KG1 (cell line): Measurements from ENCODE around the gene CCDC187.

Source experiments
- DNase-seq: peaks from one replicate; lab custom pipeline; 2025; lab: John Stamatoyannopoulos, UW

The CCDC187 gene

GRCh38 chr9:136297016-136297691 is 6.7 kb downstream of the CCDC187 start:
- DNase-seq: no peak

DNA sequence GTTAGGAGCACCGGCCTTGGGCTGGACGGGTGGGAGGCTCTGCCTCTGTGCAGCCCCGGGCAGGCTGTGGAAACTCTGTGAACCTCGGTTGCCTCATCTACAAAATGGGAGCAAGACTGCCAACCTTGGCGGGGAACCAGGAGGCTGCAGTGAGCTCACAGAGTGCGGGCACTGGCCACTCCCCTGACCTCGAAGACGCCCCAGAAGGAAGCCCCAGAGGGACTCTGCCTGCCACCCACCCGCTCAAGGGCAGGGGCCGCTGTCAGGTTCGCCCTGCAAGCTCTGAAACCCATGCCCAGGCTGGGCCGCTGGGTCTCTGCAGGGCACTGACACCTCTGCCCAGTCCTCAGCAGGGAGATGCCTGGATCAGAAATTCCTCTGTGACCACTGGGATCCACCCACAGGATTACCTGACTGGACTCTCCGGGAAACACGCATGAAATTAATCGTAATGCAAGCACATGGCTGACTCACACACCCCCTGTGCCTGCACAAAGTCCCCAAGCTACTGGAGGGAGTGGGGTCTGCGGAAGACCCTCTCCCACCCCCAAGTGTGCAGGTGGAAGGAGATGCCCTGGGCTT is 7.4 kb downstream of the CCDC187 start:
- no peak for DNase-seq

DNA sequence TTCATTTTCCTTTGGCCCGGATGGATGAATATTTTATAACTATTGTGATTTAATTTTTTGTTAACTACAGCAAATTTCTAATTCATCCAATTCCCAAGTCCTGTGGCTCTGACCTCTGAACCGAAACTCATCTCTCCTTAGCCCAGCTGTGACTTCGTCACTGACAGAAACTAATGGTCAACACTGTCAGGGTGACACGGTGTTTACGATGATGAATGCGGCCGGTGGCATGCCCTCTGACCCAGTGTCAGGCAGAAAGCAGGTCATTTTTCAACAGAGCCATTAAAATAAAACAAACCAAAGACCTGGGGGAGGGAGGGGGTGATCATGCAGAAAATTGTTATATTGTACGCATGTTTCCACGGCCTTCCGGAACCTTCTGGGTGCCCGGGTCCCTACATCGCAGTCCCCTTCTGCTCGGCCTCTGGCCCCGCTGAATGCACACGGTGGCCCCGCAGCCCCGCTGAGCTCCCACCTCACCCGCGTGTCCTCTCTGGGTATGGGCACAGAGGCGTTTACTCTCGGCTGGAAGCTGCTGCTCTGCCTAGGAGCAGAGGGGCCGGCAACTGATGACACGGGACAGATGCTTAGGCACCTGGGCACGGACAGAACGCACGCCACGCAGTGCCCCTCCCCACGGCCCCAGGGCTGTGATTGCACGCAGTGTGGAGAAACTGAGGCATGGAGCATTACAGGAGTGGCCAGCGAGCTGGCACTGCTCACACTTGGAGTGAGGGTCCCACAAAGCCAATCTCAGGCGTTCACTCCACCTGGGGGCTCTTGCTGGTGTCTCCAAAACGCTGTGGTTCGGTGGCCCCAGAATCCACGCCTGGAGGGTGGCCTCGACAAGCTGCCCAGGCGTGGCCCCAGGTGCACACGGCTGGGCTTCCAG is 8.1 kb downstream of the CCDC187 start:
- DNase-seq: no peak

- no peak for DNase-seq
These were observed 8.8 kb downstream of the CCDC187 start for GRCh38 chr9:136295055-136295454.

- DNase-seq: no peak
These were observed 9.5 kb downstream of the CCDC187 start for GRCh38 chr9:136294437-136294836.

DNA sequence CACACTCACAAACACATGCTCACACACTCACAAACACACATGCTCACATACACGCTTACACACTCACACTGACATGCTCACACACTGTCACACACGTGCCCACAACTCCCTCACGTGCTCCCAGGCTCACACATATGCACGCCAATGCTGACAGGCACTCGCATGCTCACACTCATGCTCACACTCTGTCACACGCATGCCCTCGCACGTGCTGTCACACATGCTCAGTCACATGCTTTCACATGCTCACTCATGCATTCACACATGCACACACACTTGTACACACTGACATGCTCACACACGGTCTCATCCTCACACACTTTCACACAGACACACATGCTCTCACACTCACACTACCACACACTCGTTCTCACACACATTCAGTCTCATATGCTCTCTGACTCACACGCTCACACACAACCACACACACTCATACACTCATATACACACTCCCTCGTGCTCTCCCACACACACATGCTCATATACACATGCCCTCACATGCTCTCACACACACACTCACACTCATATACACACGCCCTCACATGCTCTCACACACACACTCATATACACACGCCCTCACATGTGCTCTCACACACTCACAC is 10.3 kb downstream of the CCDC187 start:
- DNase-seq: no peak

DNA sequence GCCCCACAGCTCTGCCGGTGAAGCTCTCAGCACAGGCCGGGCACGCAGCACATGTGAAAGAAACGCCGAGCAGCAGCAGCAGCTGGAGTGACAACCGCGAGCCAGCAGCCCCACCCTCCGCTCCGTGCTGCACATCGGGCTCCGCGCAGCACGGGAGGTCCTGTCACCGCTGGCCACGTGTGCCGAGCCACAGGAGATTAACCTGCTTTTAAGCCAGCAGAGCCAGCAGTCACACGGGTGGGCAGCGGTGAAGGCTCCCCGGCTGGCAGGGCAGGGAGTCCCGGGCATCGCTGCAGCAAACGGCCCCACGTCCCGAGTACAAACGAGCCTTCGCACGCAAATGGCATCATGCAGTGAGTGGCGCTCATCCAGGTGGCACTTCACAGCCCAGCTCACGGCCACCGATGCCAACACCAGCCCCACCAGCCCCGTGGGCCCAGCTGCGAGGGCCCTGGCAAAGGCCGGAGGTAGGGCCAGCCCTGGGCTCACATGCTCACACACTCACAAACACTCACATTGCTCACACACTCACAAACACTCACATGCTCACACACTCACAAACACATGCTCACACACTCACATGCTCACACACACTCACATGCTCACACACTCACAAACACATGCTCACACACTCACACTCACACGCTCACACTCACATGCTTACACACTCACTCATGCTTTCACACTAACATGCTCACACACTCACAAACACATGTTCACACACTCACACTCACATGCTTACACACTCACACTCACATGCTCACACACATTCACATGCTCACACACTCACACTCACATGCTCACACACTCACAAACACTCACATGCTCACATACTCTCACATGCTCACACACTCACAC is 11.1 kb downstream of the CCDC187 start:
- no peak for DNase-seq

GRCh38 chr9:136292026-136292538 is 11.8 kb downstream of the CCDC187 start:
- DNase-seq: no peak

GRCh38 chr9:136291306-136292025 is 12.4 kb downstream of the CCDC187 start:
- no peak for DNase-seq

- DNase-seq: no peak
These were observed 13.3 kb downstream of the CCDC187 start for GRCh38 chr9:136290508-136291000.

- no peak for DNase-seq
These were observed 14.0 kb downstream of the CCDC187 start for GRCh38 chr9:136289651-136290507.

GRCh38 chr9:136287960-136288753 is 15.7 kb downstream of the CCDC187 start:
- DNase-seq: no peak

DNA sequence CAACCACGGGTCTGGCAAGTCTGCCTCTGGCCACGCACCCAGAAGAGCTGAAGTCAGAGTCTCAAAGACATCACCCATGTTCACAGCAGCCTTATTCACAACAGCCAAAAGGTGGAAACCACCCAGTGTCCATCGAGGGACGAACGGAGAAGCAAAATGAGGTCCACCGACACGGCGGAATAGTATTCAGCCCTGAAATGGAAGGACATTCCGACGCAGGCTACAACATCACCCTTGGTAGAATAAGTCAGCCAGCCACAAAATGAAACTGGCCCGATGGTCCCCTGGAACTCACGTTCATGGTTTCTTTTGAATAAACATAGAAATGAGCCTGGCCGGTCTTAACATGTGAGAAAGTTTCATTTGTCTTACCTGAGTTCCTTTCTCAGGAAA is 16.9 kb downstream of the CCDC187 start:
- DNase-seq: no peak

- no peak for DNase-seq
These were observed 17.4 kb downstream of the CCDC187 start for GRCh38 chr9:136286359-136286986.

DNA sequence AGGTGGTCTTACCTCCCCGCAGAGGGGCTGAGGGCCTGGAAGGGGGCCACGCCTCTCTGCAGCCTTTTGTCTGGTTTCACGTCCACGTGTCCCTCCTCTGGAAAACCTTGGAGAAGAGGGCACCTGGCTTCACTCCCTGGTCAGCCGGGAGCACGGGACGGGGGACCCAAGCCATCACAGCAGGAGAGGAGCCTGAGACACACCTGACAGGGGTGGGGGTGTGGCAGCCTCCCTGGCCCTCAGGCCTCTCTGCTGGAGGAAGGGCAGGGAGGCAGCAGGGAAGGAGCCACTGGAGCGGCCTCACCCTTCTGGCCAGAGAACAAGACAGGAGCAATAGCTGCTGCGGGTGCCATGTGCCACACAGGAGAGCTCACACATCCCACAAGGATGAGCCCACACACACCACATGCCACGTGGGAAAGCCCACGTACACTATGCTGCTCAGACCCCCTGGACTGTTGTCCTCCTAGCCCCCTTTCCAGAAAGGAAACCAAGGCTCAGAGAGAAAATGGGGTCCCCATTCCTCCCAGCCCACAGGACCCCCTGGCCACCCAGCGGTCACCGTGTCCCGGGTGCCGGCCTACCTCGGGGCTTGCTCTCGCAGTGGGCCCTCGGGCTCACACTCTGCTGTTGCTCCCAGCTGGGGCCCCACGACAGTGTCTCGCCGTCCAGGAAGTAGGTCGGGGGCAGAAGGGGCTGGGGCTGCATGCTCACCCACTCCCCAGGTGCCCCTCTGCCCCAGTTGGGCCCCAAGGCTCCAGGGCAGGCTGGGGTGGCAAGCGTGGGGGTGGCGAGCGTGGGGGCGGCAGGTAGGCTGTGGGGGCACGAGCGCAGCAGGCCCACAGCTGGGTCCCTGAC is 18.2 kb downstream of the CCDC187 start:
- no peak for DNase-seq

GRCh38 chr9:136284951-136285350 is 18.9 kb downstream of the CCDC187 start:
- no peak for DNase-seq

DNA sequence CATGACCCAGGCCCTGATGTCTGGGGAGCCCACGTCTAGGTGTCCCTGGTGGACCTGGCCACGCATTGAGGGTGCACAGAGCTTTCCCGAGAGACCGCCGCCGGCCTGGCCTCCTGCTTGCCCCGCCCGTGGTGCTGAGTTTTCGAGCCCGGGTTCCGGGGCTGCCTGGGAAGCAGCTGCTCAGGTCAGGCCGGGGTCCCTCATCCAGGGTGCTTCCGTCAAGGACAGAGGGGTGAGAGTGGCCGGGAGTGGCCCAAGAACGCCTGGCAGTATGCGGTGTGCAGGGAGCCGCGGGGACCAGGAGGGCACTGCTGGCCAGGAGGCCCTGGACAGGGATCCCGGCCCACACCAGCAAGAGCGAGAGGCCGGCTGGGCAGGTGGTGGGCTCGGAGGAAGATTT is 19.6 kb downstream of the CCDC187 start:
- no peak for DNase-seq
